ENCODE results near the gene VPS52. TPM values are rescaled to one million over a fixed set of nuclear protein-coding genes. Genes with fewer than 3 reads are reported as not detected.
A peak's percentile ranks its signal among the peaks of the same experiment; 100 is the strongest.

VPS52 gene
- total and polyA plus RNA-seq, 4 donors = 37.3 to 59.9 (median 43.9) TPM

DNA sequence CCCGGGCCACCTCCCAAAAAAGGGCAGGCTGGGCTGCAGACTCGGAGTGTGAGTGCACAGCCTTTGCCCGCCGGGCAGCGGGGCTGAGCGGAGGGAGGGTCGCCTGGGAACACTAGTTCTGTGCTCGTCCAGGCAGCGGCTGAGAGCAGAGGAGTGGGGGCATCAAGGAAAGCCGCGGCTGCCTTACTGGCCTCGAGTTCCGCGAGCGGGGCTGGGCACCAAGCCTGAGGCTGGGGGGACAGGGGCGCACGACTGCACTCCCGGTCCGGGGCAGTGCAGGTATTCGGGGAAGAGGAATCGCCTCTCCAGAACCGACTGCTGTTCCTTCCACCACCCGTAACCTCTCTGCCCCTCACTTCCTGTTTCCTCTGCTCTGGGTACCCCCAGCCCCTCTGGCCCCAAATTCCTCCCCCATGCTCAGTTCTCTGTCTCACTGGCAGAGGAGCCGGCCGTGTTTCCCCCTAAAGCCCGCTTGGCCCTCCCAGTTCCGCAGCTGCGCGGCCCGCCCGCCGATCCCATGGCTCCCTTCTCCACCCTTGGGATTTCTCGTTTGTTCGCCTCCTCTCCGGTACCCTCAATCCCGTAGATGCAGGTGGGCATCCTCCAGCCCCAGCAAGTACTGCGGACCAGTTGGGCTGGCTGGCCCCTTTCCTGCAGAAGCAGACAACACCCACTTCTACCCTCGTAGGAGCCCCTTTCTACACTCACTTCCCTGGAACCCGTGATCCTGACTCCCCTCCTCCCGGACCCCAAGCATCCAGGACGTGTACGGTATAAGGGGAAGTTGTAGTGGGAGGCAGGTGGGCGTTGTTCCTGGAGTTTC lies 58.3 kb downstream of the VPS52 start:
- H3K27me3 ChIP-seq (ENCODE audit: control insufficient read depth in 3 of 3, insufficient read depth in 3 of 3, low read length in 2 of 3) = no peaks in the 10 kb centered on the region
- WGBS, 2 donors = 1% methylated on average over 38 to 43 of the region's 43 CpGs
- TF ChIP-seq, protein P1, sequence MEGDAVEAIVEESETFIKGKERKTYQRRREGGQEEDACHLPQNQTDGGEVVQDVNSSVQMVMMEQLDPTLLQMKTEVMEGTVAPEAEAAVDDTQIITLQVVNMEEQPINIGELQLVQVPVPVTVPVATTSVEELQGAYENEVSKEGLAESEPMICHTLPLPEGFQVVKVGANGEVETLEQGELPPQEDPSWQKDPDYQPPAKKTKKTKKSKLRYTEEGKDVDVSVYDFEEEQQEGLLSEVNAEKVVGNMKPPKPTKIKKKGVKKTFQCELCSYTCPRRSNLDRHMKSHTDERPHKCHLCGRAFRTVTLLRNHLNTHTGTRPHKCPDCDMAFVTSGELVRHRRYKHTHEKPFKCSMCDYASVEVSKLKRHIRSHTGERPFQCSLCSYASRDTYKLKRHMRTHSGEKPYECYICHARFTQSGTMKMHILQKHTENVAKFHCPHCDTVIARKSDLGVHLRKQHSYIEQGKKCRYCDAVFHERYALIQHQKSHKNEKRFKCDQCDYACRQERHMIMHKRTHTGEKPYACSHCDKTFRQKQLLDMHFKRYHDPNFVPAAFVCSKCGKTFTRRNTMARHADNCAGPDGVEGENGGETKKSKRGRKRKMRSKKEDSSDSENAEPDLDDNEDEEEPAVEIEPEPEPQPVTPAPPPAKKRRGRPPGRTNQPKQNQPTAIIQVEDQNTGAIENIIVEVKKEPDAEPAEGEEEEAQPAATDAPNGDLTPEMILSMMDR (IDR thresholded peaks at IDR 0.05; ENCODE audit: control extremely low read depth, extremely low read depth) = no peak
- peak; percentile 35 for ATAC-seq (ENCODE audit: insufficient read depth, low FRiP score)
- no peaks in the 10 kb centered on the region for H3K9me3 ChIP-seq (ENCODE audit: control insufficient read depth in 4 of 4, insufficient read depth in 3 of 4, low read length in 3 of 4)
- H3K27ac ChIP-seq (ENCODE audit: low read depth in 1 of 2, low read length in 1 of 2) = no peak overlapping the region
- H3K4me3 ChIP-seq = no peak overlapping the region
- peaks cover 3 to 34% (median 9%) of the 10 kb centered on the region in 5 donors for H3K4me1 ChIP-seq (ENCODE audit: control insufficient read depth in 5 of 5, insufficient read depth in 5 of 5, low read length in 5 of 5)
- DNase-seq = peak in 2 of 3 donors; percentile 48 to 50
- H3K36me3 ChIP-seq (ENCODE audit: control insufficient read depth in 4 of 4, insufficient read depth in 4 of 4, low read length in 4 of 4) = peaks cover 0 to 17% (median 6%) of the 10 kb centered on the region in 4 donors
- H3K9ac ChIP-seq (ENCODE audit: insufficient read depth in 1 of 2, low read length in 2 of 2) = peak overlapping the region in 1 of 2 donors; percentile 50

DNA sequence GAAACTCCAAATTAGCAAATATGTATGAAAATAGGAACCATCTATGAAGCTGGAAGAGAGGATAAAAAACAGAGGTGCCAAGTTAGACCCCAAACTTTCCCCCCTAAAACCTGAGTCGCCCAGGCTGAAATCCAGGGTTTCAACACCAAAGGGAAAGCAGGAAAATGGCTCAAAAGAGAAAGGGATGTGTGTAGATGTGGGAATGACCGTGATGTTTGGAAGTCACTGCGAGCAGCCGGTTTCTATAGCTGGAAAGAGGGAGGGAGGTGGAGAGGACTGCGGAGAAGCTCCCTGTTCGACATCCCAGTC lies 58.9 kb downstream of the VPS52 start:
- TF ChIP-seq, protein P1 (IDR thresholded peaks at IDR 0.05; ENCODE audit: control extremely low read depth, extremely low read depth) = no peak

DNA sequence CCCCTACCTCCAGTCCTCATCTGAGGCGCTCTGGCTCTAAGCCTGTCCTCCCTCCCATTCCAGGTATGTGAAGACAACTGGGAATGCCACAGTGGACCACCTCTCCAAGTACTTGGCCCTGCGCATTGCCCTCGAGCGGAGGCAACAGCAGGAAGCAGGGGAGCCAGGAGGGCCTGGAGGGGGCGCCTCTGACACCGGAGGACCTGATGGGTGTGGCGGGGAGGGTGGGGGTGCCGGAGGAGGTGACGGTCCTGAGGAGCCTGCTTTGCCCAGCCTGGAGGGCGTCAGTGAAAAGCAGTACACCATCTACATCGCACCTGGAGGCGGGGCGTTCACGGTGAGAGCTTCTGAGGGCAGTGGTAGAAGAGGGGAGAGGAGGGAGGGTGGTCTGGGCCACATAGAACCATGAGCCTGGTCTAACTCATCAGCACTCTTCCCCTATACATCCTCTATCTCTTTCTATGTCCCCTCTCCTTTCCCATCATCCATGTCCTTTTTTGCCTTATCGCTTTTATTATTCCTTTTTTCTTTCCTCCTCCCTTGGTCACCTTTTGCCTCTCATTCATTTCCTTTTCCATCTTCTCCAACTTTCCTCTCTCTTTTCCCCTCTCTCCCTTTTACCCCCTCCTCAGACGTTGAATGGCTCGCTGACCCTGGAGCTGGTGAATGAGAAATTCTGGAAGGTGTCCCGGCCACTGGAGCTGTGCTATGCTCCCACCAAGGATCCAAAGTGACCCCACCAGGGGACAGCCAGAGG lies 59.8 kb downstream of the VPS52 start:
- Histone ChIP-seq H3K36me3 (ENCODE audit: control insufficient read depth in 4 of 4, insufficient read depth in 4 of 4, low read length in 4 of 4) (peaks cover 0 to 17% (median 6%) of the 10 kb centered on the region in 4 donors), H3K9ac (ENCODE audit: insufficient read depth in 1 of 2, low read length in 2 of 2) (no peak overlapping the region), H3K4me1 (ENCODE audit: control insufficient read depth in 5 of 5, insufficient read depth in 5 of 5, low read length in 5 of 5) (peaks cover 3 to 37% (median 10%) of the 10 kb centered on the region in 5 donors), H3K27me3 (ENCODE audit: control insufficient read depth in 3 of 3, insufficient read depth in 3 of 3, low read length in 2 of 3) (no peaks in the 10 kb centered on the region), H3K27ac (ENCODE audit: low read depth in 1 of 2, low read length in 1 of 2) (no peak overlapping the region), H3K4me3 (no peak overlapping the region), H3K9me3 (ENCODE audit: control insufficient read depth in 4 of 4, insufficient read depth in 3 of 4, low read length in 3 of 4) (no peaks in the 10 kb centered on the region)
- DNase-seq (no peak), ATAC-seq (ENCODE audit: insufficient read depth, low FRiP score) (no peak)
- TF ChIP-seq, protein P1 (IDR thresholded peaks at IDR 0.05; ENCODE audit: control extremely low read depth, extremely low read depth) = no peak
- 87% methylated on average over 18 of the region's 18 CpGs for WGBS, 2 donors

More for the DNA sequence above, 58.9 kb downstream of the VPS52 start:
- H3K9ac ChIP-seq (ENCODE audit: insufficient read depth in 1 of 2, low read length in 2 of 2) = peak overlapping the region in 1 of 2 donors; percentile 50
- ATAC-seq (ENCODE audit: insufficient read depth, low FRiP score) (no peak), DNase-seq (no peak)
- WGBS, 2 donors = 6 to 10% methylated on average over 6 of the region's 6 CpGs
- no peak overlapping the region for H3K27ac ChIP-seq (ENCODE audit: low read depth in 1 of 2, low read length in 1 of 2)
- no peaks in the 10 kb centered on the region for H3K9me3 ChIP-seq (ENCODE audit: control insufficient read depth in 4 of 4, insufficient read depth in 3 of 4, low read length in 3 of 4)
- H3K27me3 ChIP-seq (ENCODE audit: control insufficient read depth in 3 of 3, insufficient read depth in 3 of 3, low read length in 2 of 3) = no peaks in the 10 kb centered on the region
- H3K36me3 ChIP-seq (ENCODE audit: control insufficient read depth in 4 of 4, insufficient read depth in 4 of 4, low read length in 4 of 4) = peaks cover 0 to 17% (median 6%) of the 10 kb centered on the region in 4 donors
- H3K4me3 ChIP-seq = no peak overlapping the region
- peaks cover 3 to 34% (median 9%) of the 10 kb centered on the region in 5 donors for H3K4me1 ChIP-seq (ENCODE audit: control insufficient read depth in 5 of 5, insufficient read depth in 5 of 5, low read length in 5 of 5)

All from lung (tissue), 12 donors.